C4-2B (cell line): Measurements from ENCODE around the gene WDR88.
"Not testable (repeated sequence)": the region's sequence is repeated elsewhere in the genome, so short reads cannot be mapped to it uniquely, and the experiment has no call there.

Experiments used
- H3K27ac ChIP-seq: fragments of 450-650 bp; 2 replicates; pipeline ENCODE4 v1.5.1; 2017
- CTCF ChIP-seq: fragments of 450-650 bp; conservative IDR thresholded peaks from 2 replicates; pipeline ENCODE4 v1.5.1; 2017; ENCODE audit warnings: mild to moderate bottlenecking
- ZFX ChIP-seq: fragments of 450-650 bp; IDR thresholded peaks from 2 replicates; pipeline ENCODE4 v1.6.1; 2017

WDR88 gene

DNA sequence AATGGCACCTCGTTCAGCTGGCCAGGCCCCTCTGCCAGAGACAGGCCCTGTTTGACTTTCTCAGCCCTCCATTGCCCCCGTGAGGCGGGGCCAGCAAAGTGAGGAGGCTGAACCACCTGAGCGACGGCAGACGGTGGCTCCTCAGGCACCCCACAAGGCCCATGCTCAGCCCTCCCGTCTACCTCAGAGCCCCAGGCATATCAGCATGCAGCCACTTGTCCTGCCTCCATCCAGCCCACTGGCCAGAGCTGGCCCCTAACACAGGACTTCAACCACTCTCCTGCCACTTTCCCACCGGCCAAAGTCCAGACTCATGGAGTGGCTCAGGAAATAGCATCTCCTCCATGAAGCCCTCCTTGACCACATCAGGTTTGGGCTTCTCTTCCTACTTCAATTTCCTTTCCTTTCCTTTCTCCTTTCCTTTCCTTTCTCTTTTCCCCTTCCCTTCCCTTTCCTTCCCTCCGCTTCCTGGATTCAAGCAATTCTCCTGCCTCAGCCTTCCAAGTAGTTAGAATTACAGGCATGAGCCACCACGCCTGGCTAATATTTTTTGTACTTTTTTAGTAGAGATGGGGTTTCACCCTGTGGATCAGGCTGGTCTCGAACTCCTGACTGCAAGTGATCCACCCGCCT lies 84.4 kb downstream of the WDR88 start:
- TF ChIP-seq CTCF (no peak), ZFX (no peak)
- no peak overlapping the region for H3K27ac ChIP-seq

- H3K27ac ChIP-seq: no peak overlapping the region
- TF ChIP-seq CTCF: no peak
- no peak for TF ChIP-seq ZFX
Measured at GRCh38 chr19:33217881-33218280, 86.0 kb downstream of the WDR88 start.

- no peak for TF ChIP-seq CTCF
- no peak for TF ChIP-seq ZFX
- no peak overlapping the region for H3K27ac ChIP-seq
Measured at GRCh38 chr19:33219261-33219815, 87.4 kb downstream of the WDR88 start.

GRCh38 chr19:33220115-33220514 lies 88.2 kb downstream of the WDR88 start:
- H3K27ac ChIP-seq: no peak overlapping the region
- TF ChIP-seq ZFX (no peak), CTCF (no peak)

DNA sequence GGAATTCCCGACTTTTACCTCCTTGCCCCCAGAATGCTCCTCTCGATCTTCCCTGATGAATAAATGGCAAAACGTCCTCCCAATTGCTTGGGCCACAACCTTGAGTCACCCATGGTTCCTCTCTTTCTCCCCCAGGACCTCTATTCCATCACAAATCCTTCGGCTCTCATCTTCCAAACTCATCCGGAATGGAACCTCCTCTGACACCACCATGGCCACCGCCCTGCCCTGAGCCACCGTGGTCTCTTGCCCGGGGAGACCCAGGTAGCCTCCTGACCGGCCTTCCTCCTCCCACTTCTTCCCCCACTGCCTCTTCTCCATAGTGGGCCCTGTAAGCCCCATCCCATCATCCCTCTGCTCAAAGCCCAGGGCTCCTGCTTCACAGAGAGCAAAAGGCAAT lies 88.8 kb downstream of the WDR88 start:
- no peak for TF ChIP-seq ZFX
- no peak for TF ChIP-seq CTCF
- no peak overlapping the region for H3K27ac ChIP-seq

GRCh38 chr19:33221638-33222037 lies 89.7 kb downstream of the WDR88 start:
- H3K27ac ChIP-seq: no peak overlapping the region
- TF ChIP-seq ZFX: no peak
- no peak for TF ChIP-seq CTCF

- H3K27ac ChIP-seq: not testable (repeated sequence)
Measured at GRCh38 chr19:33222255-33222654, 90.3 kb downstream of the WDR88 start.
